Muscle of arm (tissue), 14 donors: ENCODE measurements around the gene MITD1. TPM values are rescaled to one million over a fixed set of nuclear protein-coding genes. Genes with fewer than 3 reads are reported as not detected.
"Not testable (repeated sequence)": the region's sequence is repeated elsewhere in the genome, so short reads cannot be mapped to it uniquely, and the experiment has no call there.

Experiments
- DNase-seq: peaks from one replicate; pipeline ENCODE4 v3.0.0-alpha.2; 2013
- long read RNA-seq, 11 donors: transcript quantifications; one replicate each; lab custom pipeline, GENCODE V29; 2026
- polyA plus RNA-seq, 12 donors: library from polyadenylated mRNA; unstranded; fragments of 120-200 nt; gene quantifications; one replicate each; pipeline ENCODE4 v1.2.1, GENCODE V29; 2013; ENCODE audit not compliant: insufficient read length in 12 of 12

Gene MITD1
- 10 to 100 TPM in 11 of 12 donors, not detected in 1; 17.1 to 46.5 (median 24.7) TPM for polyA plus RNA-seq
- long read RNA-seq, donor 1, transcript MITD1-201 (7 exons, 939 nt): major isoform, 6 of 8 reads
- long read RNA-seq, donor 1, partial matches to known transcripts: 0 of 8 reads
- long read RNA-seq, donor 1, other reads (novel, unspliced or antisense): 0 of 8 reads
- long read RNA-seq, donor 2, partial matches to known transcripts: 0 of 2 reads
- long read RNA-seq, donor 2, other reads (novel, unspliced or antisense): 0 of 2 reads
- long read RNA-seq, donor 3, partial matches to known transcripts: 0 of 3 reads
- long read RNA-seq, donor 3, other reads (novel, unspliced or antisense): 0 of 3 reads
- long read RNA-seq, donor 4, partial matches to known transcripts: 0 of 4 reads
- long read RNA-seq, donor 4, other reads (novel, unspliced or antisense): 0 of 4 reads
- long read RNA-seq, donor 5, transcript MITD1-201 (7 exons, 939 nt): major isoform, 8 of 18 reads
- long read RNA-seq, donor 5, transcript MITD1-208 (2 exons, 714 nt): minor isoform, 5 of 18 reads
- long read RNA-seq, donor 5, partial matches to known transcripts: 5 of 18 reads
- long read RNA-seq, donor 5, other reads (novel, unspliced or antisense): 0 of 18 reads
- long read RNA-seq, donor 6, transcript MITD1-201 (7 exons, 939 nt): major isoform, 6 of 14 reads
- long read RNA-seq, donor 6, partial matches to known transcripts: 6 of 14 reads
- long read RNA-seq, donor 6, other reads (novel, unspliced or antisense): 0 of 14 reads
- long read RNA-seq, donor 7, partial matches to known transcripts: 0 of 5 reads
- long read RNA-seq, donor 7, other reads (novel, unspliced or antisense): 0 of 5 reads
- long read RNA-seq, donor 8, partial matches to known transcripts: 0 of 4 reads
- long read RNA-seq, donor 8, other reads (novel, unspliced or antisense): 0 of 4 reads
- long read RNA-seq, donor 9, transcript MITD1-201 (7 exons, 939 nt): major isoform, 8 of 8 reads
- long read RNA-seq, donor 9, partial matches to known transcripts: 0 of 8 reads
- long read RNA-seq, donor 9, other reads (novel, unspliced or antisense): 0 of 8 reads
- long read RNA-seq, donor 10, partial matches to known transcripts: 0 of 6 reads
- long read RNA-seq, donor 10, other reads (novel, unspliced or antisense): 0 of 6 reads
- long read RNA-seq, donor 11, partial matches to known transcripts: 0 of 6 reads
- long read RNA-seq, donor 11, other reads (novel, unspliced or antisense): 0 of 6 reads

DNA sequence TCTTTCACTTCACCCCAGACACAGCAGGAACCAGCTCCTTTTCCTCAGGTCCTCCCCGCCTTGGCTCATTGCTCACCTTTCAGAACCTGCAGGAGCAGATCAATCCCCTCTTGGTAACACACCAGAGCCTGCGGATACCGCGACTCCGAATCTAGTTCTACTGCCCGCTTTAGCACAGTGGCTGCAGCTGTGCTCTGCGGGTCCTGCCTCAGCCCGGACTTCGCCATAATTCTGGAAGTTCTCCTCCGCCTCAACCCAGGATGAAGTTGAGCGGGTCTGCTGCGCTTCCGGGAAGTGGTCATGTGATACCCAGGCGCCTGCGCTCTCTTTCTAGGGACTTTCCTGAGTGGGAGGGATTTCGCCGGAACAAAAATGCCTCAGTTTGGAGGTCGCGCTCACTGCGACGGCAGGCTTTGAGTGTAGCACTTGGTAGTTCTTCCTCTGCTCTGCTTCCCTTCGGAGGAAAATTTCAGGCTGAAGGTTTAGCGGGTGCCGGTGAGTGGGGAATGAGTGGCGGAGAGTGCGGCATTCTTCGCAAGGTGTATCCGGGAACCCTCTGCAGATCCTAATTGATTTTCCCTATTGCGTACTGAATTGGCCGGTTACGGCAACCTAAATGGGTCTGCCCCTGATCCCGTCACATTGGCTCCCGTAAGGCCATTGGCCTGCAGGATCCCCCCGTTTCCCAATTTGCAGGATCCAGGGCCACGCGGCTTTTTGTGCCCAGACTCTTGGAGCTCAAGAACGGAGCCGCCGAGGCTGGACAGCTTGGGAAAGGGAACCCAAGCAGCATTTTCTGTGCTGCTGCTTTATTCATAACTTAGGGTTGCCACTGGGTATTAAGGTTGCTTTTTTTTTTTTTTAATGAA, at the start of gene MITD1, which contains the start of gene MRPL30:
Gene MITD1, minus strand, starts transcription at position 304 of the 869 bp plus-strand sequence. Its CDS starts 77 bp downstream, at position 227.
Gene MRPL30, plus strand, starts transcription at position 430 of the 869 bp plus-strand sequence. CDS start 5,020 bp downstream, outside the sequence.
- DNase-seq: peak; percentile 97

DNA sequence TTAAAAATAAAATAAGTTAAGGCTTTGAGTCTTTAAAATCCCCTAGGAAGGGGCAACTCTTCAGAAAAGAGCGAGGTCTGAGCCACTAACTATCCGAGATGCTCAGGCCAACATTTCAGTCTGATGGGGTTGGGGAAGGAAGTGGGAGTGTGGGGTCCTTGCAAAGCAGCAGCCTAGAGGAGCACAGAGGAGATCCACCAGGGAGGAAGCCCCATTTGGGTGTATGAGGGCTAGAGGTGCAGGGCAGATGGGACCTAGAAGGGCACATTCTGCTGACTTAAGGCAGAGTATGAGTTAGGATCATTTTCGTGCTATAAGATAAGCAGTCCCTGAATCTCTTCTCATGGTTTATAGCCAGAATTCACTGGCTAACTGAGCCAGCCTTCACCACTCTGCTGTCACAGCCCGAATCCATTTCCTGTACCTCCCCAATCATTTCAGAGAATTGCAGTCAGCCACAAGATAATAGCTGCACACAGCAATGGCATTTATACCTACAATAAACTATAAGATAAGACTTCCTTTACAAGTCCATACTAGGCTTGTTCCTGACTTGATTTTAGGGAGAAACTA, 37.2 kb upstream of the MITD1 start:
- DNase-seq: no peak

DNA sequence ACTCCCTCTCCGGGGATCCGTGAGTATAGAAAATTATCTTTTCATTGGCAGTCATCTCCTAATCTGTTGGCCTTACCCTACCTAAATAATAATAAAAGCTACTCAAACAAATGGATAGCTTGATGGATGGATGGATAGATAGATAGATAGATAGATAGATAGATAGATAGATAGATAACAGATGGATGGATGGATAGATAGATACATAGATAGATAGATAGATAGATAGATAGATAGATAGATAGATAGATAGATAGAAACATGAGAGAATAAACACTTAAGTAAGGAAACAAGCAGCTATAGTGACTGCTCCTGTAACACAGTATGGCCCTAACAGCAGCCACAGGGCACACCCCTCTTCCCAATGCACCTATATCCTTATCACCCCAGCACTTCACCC, 35.2 kb upstream of the MITD1 start:
- no peak for DNase-seq

DNA sequence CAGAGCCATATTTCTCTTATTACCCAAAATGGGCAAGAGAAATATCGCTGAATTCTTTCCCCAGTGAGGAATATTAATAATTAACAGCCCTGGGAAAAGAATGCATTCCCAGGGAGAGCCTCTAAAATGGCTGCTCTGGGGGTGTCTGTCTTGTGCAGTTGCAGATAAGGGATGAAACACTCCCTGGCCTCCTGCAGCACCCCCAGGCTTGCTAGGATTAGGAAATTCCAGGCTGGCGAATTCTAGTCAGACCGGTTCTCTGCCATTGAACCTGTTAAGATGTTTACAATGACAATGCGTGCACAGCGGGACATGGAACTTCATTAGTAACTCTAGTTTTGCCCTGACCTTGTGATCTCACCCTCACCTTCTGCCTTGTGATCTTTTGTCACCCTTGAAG, 24.6 kb upstream of the MITD1 start:
- DNase-seq: no peak

DNA sequence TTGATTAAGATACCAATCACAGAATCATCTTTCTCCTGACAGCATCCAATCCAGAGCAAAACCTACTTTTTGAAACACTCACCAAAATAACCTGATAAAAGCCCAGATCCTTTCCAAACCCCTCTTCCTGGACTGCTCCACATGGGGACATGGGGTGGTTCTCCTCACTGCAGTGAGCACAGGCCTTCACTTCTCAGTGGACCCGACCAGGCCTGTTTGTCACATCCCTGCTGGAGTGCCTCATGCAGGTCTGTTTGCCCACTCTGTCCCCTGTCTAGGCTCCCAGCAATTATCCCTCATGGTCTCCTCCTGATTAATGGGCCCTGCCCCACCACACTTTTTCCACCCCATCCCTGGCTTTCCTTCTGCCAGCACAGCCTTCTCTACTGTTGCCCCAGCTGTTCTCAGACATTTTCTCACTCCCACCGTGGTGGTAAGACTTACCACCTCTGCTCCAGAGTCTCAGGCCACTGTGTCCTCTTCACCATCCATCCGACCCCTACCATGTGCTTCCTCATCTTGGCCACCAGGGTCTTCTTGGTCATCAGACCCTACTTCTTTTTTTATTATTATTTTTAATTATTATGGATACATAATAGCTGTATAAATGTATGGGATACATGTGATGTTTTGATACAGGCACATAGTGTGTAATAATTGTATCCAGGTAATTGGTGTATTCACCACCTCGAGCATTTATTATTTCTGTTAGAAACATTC, 21.3 kb upstream of the MITD1 start:
- no peak for DNase-seq

DNA sequence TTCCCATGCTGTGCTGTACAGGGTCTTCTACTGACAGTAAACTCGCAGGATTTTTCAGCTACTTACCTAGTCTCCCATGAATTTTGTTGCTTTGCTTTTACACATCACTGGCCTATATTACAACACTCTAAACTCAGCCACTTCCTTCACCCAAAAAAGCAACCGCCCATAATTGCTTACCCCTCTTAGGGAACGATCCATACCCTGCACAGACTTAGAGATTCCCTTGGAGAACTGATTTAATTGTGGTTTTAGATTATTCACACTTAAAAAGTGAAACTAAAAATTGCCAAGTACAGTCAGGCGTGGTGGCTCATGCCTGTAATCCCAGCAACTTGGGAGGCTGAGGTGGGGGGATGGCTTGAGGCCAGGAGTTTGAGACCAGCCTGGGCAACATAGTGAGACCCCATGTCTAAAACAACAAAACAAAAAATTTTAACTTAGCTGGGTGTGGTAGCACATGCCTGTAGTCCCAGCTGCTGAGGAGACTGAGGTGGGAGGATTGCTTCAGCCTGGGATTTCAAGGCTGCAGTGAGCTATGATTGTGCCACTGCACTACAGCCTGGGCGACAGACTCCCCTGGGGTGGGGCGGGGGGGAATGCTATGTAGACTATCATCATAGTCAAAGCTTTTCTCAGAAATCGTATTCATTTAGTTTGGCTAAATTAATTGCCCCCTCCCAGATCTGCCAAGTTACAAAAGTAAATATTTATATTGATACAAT, 19.4 kb upstream of the MITD1 start:
- DNase-seq: no peak

DNA sequence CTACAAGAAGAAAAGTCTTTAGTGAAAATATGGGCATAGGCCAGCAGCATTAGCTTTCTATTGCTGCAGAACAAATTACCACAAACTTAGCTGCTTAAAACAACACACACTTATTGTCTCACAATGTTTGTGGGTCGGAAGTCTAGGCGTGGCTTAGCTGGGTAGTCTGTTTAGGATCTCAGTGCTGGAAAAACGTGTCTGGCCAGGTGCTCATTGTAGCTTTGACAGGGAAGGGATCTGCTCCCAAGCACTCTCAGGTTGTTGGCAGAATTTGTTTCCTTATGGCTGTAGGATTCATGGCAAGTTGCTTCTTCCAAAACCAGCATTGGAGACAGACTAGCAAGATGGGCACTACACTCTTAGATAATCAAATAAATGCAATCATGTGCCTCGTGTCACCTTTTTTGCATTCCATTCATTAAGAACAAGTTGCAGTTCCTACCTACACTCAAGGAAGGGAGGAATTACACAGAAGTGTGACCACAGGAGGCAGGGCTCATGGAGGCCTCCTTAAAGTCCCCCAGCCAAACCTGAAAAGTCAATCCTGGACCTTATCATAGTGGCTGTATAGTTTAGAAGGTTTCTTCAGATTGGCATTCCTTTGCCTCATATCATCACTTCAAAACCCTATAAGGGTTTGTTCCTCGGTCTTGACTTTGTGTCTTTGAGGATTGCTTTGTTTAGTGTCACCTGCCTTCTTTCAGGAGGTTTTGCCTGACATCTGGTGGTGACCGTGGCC, 17.4 kb upstream of the MITD1 start:
- DNase-seq: no peak

DNA sequence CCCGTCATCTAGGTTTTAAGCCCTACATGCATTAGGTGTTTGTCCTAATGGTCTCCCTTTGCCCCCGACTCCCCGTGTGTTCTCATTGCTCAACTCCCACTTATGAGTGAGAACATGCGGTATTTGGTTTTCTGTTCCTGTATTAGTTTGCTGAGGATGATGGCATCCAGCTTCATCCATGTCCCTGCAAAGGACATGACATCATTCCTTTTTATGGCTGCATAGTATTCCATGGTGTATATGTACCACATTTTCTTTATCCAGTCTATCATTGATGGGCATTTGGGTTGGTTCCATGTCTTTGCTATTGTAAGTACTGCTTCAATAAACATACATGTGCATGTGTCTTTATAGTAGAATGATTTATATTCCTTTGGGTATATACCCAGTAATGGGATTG, 11.5 kb upstream of the MITD1 start:
- not testable (repeated sequence) for DNase-seq

DNA sequence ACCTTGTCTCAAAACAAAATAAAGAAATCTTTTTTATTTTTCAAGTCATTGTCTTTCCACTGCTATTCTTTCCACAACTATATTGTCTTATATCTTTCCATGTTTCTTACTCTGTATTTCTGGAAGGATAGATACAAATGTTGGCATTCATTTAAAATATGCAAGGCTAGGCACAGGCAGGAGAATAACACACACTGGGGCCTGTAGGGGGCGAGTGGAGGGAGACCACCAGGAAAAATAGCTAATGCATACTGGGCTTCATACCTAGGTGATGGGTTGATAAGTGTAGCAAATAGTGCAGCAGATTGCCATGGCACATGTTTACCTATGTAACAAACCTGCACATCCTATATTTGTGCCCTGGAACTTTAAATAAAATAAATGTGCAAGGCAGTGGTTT, 9.7 kb upstream of the MITD1 start:
- no peak for DNase-seq

DNA sequence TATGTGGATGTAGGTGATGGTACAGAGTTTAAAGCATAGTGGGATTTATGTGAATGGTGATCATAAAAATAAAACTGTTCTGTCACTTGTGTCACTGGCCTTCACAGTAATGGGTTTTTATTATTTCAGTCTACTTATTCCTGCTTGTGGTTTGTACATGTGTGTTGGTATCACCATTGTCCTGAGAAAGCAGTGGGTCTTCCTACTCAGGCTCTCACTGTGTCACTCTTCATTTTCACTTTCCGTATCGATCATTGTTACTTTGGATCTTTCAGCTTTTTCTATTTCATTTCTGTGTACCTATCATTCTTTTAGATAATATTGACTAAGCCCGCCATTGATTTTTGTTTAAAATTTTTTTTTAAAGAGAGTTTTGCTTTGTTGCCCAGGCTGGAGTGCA, 7.5 kb upstream of the MITD1 start:
- DNase-seq: no peak

DNA sequence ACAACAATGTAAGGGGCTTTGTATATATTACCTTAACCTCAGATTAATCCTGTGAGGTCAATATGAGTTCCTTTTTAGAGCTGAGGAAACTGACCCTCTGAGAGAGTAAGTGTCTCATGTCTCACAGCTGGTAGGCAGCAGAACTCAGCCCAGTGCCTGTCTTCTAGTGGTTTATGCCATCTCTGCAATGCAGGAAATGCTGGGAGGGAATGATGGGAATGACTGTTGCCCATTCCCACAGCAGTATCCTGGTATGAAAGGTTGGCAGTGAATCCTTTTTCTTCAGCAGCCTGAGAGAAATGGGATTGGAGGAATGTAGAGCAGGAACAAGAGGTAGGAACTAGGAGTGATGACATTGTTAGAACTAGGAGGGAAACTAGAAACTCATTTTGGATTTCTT, 6.2 kb upstream of the MITD1 start:
- no peak for DNase-seq

DNA sequence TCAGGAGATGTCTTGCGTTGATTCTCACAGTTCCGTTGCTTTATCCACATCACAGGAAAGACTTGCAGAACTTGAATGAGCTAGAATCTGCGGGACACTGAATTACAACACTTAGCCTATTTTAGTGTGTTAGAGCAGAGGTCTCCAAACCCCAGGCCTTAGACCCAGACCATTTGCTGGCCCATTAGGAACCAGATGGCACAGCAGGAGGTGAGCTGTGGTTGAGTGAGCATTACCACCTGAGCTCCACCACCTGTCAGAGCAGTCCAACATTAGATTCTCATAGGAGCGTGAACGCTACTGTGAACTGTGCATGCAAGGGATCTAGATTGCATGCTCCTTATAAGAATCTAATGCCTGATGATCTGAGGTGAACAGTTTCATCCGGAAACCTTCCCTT, 4.0 kb upstream of the MITD1 start:
- DNase-seq: no peak

DNA sequence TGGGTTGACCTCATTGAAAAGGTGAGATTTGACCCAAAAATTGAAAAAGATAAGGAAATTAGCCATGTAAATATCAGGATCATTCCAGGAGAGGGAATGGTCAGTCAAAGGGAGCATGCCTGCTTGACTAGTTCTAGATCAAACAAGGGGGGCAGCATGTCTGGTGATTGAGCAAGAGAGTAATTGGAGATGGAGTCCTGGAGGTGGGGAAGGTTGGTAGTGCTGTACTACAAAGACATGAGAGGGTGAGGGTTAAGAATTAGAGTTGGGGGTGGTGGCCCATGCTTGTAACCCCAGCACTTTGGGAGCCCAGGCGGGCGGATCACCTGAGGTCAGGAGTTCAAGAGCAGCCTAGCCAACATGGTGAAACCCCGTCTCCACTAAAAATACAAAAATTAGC, 2.2 kb upstream of the MITD1 start:
- no peak for DNase-seq

DNA sequence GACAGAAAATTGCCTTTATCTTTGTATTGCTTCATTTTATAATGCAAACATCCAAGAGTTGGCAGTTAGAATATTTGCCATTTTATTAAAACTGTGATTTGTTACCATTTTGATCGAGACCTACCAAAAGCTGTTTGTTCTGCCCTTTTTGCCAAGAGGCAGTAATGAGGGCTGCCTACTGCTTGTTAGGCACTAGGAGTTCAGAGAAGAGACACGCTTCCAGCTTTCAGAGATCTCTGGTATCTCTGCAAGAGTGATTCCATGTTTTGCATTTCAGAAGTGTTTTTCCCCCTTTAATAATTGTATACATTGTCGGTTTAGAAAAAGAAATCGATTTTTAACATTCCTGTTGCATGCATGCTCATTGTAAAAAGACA, 754 bp upstream of the MITD1 start:
- no peak for DNase-seq

DNA sequence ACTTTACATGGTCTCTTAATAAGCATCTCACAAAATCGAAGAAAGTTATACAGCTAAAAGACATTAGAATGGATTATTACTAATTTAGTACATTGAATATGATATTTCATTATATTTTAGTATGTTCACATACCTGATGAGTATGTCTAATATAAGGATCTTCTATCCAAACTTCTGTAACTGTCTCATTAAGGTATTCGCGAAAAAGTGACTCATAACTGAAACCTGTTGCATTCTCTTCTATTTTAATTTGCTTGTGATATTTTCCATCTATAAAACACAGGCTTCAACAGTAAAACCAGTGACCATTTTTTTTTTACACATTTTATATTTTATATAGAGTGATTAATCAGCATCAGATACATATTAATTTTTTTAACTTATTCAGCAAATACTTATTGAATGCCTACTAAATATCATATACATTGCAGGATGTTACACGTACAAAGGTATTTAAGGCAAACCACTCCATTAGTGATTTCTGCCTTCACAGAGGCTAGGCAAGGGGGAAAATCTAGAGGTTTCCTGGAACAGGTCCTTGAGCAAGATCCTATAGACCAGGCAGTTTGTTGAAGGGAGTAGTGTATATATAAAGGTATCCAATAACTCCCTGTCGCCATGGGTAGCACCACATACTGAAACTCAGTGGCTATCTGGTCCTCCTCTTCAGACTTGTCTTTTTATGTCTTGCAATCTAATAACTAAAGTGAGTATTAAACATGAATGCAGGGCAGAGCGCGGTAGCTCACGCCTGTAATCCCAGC, 9.3 kb downstream of the MITD1 start:
- DNase-seq: no peak

DNA sequence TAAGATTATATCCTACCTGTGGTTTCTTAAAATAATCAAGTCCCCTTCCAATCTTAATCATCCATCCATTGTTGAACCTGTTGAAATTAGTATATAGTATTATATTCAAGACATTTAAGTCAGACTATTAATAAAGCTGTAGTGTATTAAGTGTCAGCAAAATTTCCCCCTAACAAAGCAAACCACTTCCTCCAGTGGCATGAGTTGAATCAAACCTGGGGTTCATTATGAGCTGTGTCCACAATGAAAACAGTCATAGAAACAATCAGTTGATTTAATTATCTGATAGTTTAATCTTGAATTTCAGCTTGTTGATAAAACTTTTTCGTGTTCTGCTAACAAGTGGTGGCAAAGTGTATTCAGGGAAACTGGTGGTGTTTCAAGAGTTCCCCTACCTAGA, 11.3 kb downstream of the MITD1 start:
- no peak for DNase-seq

DNA sequence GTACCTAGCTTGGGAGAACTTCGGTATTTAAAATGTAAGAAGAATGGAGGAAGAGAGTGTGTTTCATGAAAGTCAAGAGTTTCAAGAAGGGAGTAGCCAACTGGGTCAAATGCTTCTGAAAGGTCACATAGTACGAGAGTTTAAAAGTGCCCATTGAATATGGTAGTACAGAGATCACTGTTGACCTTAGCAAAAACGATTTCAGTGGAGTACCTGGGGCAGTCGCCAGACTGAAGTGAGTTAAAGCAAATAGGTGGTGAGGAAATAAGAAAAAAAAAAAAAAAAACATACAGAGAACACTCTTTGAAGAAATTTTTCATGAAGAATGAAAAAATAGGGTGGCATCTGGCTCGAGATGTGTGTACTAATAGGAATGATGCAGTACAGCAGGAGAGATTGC, 14.6 kb downstream of the MITD1 start:
- DNase-seq: no peak

DNA sequence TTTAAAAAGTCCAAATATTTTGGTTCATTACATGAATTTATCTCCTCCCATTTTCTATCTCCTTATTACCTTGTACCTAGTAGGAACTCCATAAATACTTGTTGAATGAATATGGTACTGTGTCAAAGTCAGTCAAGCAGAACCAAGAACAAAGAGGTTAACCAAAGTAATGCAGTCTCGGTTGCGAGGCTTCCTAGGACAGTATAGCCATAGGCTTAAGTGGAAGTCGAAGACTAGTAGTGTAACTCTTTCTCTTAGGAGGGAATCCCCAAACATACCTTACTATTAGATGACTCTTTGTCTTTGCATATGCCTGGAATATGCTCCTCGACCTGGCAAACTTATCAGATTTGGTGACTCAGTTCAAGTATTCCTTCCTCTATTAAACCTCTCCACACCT, 21.3 kb downstream of the MITD1 start:
- DNase-seq: no peak
